Gastrocnemius medialis (tissue), 4 donors: Measurements from ENCODE around the gene GRIK2.

Experiments
- POLR2A ChIP-seq, 2 donors: fragments of 450-650 bp; IDR thresholded peaks; one replicate each; pipeline ENCODE4 v1.6.1; 2017; ENCODE audit warnings: antibody characterized with exemption in 2 of 2, mild to moderate bottlenecking in 2 of 2, moderate library complexity in 2 of 2
- TF ChIP-seq, protein P1 (sequence below), 5 experiments: fragments of 450-650 bp in 3 of 5; fragments of 200-600 bp in 2 of 5; sonication (generic) in 2 of 5; IDR thresholded peaks in 4 of 5; conservative IDR thresholded peaks in 1 of 5; 1 replicate in 4 of 5; 2 replicates in 1 of 5; pipeline ENCODE4 v1.5.1; 2016 to 2019; ENCODE audit warnings: antibody characterized with exemption in 5 of 5, mild to moderate bottlenecking in 3 of 5, moderate library complexity in 3 of 5

- TF ChIP-seq, protein P1, sequence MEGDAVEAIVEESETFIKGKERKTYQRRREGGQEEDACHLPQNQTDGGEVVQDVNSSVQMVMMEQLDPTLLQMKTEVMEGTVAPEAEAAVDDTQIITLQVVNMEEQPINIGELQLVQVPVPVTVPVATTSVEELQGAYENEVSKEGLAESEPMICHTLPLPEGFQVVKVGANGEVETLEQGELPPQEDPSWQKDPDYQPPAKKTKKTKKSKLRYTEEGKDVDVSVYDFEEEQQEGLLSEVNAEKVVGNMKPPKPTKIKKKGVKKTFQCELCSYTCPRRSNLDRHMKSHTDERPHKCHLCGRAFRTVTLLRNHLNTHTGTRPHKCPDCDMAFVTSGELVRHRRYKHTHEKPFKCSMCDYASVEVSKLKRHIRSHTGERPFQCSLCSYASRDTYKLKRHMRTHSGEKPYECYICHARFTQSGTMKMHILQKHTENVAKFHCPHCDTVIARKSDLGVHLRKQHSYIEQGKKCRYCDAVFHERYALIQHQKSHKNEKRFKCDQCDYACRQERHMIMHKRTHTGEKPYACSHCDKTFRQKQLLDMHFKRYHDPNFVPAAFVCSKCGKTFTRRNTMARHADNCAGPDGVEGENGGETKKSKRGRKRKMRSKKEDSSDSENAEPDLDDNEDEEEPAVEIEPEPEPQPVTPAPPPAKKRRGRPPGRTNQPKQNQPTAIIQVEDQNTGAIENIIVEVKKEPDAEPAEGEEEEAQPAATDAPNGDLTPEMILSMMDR (IDR thresholded peaks at IDR 0.05 in 4 of 5, conservative IDR thresholded peaks at IDR 0.05 in 1 of 5): no peak
- TF ChIP-seq POLR2A (IDR thresholded peaks at IDR 0.05): no peak
These were observed 312.4 kb downstream of the GRIK2 start for GRCh38 chr6:101705866-101706265.
